Mesothelial cell of epicardium (in vitro differentiated cells): ENCODE results near the gene CDC42EP2. TPM values are rescaled to one million over a fixed set of nuclear protein-coding genes. Genes with fewer than 3 reads are reported as not detected.

Source experiments
- DNase-seq, 2 experiments: peaks; one replicate each; pipeline ENCODE4 v3.0.0; 2021; ENCODE audit warnings: low spot score in 2 of 2; ENCODE audit not compliant: unreplicated experiment in 2 of 2
- H3K27ac Mint-ChIP-seq: 2 replicates; pipeline ENCODE4 v1.8.0; 2021; ENCODE audit warnings: mixed read lengths
- H3K27me3 Mint-ChIP-seq: 2 replicates; pipeline ENCODE4 v1.8.0; 2021; ENCODE audit warnings: low read depth, mixed read lengths
- H3K36me3 Mint-ChIP-seq: 2 replicates; pipeline ENCODE4 v1.8.0; 2021; ENCODE audit warnings: mixed read lengths
- H3K4me1 Mint-ChIP-seq: 2 replicates; pipeline ENCODE4 v1.8.0; 2021; ENCODE audit warnings: mixed read lengths
- H3K4me3 Mint-ChIP-seq: 2 replicates; pipeline ENCODE4 v1.8.0; 2021; ENCODE audit warnings: mild to moderate bottlenecking, moderate library complexity, mixed read lengths
- H3K9me3 Mint-ChIP-seq: 2 replicates; pipeline ENCODE4 v1.8.0; 2021; ENCODE audit warnings: mixed read lengths
- CTCF ChIP-seq: fragments of 200-600 bp; sonication (generic); IDR thresholded peaks from one replicate; pipeline ENCODE4 v1.5.0; 2021; ENCODE audit warnings: antibody characterized with exemption; ENCODE audit not compliant: unreplicated experiment
- total RNA-seq: library from RNA; stranded (reverse); gene quantifications from 3 replicates; pipeline ENCODE4 v1.2.1, GENCODE V29; 2021

Gene CDC42EP2
- total RNA-seq, 1 donor from 2014 or later: 12.3 TPM

DNA sequence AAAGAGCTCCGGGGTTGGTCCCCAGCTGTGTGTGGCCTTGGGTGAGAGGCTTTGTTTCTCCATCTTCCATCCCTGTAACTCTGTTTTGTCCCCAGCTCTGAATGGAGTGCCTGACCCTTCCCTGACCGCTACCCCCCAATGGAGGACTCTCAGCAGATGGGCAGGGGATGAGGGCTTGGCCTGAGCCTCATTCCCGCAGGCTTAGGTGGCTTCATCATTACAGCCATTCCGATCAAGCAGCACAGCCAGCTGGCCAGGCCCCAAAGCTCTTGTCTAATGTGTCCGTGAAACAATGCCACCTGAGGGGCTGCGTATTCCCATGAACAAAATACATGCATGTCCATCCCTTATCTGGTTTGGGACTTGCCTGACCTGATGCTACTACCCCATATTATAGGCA, 3.9 kb upstream of the CDC42EP2 start:
- no peaks in the 10 kb centered on the region for H3K36me3 Mint-ChIP-seq
- no peak overlapping the region for H3K4me3 Mint-ChIP-seq
- H3K27ac Mint-ChIP-seq: no peak overlapping the region
- DNase-seq: no peak
- no peak for TF ChIP-seq CTCF
- peaks cover 16% of the 10 kb centered on the region for H3K27me3 Mint-ChIP-seq
- H3K9me3 Mint-ChIP-seq: no peaks in the 10 kb centered on the region
- H3K4me1 Mint-ChIP-seq: peaks cover 8% of the 10 kb centered on the region

GRCh38 chr11:65311170-65311678, 3.4 kb upstream of the CDC42EP2 start:
- Mint-ChIP-seq H3K27ac (no peak overlapping the region), H3K4me3 (no peak overlapping the region), H3K9me3 (no peaks in the 10 kb centered on the region), H3K36me3 (no peaks in the 10 kb centered on the region), H3K4me1 (peaks cover 13% of the 10 kb centered on the region), H3K27me3 (peaks cover 16% of the 10 kb centered on the region)
- DNase-seq: no peak
- TF ChIP-seq CTCF: no peak

DNA sequence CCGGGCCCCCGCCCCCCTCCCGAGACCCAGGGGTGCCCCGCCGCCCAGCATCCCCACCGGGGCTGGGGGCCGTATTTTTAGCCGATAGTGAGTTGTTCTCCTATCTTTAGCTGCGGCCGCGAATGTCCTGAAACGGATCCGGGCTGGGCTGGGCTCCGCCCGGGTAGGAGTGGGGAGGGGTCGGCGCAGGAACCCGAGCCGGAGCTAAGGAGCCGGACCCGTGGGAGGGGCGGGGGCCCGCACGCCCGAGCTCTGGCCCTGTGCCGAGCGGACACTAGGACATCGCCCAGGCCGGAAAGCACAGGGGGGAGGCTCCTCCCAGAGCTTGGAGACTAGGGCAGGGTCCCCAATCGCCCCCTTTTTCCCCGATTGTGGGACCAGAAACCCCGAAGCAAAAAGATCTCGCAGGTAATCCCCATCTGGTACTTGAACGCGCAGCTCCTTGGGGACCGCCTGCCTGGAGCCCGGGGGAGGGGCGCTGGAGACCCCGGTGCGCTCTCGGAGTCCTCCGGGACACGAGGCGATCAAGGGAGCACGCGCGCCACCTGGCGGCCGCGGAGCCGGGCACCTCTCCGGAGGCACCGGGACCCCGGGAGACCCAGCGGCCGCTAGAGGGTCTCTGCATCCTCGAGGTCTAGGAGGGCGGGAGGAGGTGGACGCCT, 669 bp downstream of the CDC42EP2 start:
- H3K4me3 Mint-ChIP-seq: peak overlapping the region; percentile 72
- H3K27ac Mint-ChIP-seq: peak overlapping the region; percentile 51
- no peaks in the 10 kb centered on the region for H3K9me3 Mint-ChIP-seq
- peaks cover 16% of the 10 kb centered on the region for H3K27me3 Mint-ChIP-seq
- peaks cover 24% of the 10 kb centered on the region for H3K4me1 Mint-ChIP-seq
- DNase-seq: peak; percentile 86 to 97
- TF ChIP-seq CTCF: peak; percentile 90
- no peaks in the 10 kb centered on the region for H3K36me3 Mint-ChIP-seq

GRCh38 chr11:65315866-65316226, 1.2 kb downstream of the CDC42EP2 start:
- DNase-seq: no peak
- peaks cover 16% of the 10 kb centered on the region for H3K27me3 Mint-ChIP-seq
- H3K36me3 Mint-ChIP-seq: no peaks in the 10 kb centered on the region
- peak overlapping the region; percentile 72 for H3K4me3 Mint-ChIP-seq
- H3K9me3 Mint-ChIP-seq: no peaks in the 10 kb centered on the region
- peak overlapping the region; percentile 51 for H3K27ac Mint-ChIP-seq
- H3K4me1 Mint-ChIP-seq: peaks cover 22% of the 10 kb centered on the region
- TF ChIP-seq CTCF: peak; percentile 31

- no peak for TF ChIP-seq CTCF
- Mint-ChIP-seq H3K4me3 (peak overlapping the region; percentile 72), H3K27ac (peak overlapping the region; percentile 40), H3K27me3 (peaks cover 16% of the 10 kb centered on the region), H3K4me1 (peaks cover 20% of the 10 kb centered on the region), H3K9me3 (no peaks in the 10 kb centered on the region), H3K36me3 (no peaks in the 10 kb centered on the region)
- no peak for DNase-seq
Measured at GRCh38 chr11:65316227-65317024, 1.8 kb downstream of the CDC42EP2 start.
